ENCODE data around the gene C14orf132. TPM values are rescaled to one million over a fixed set of nuclear protein-coding genes. Genes with fewer than 3 reads are reported as not detected.
A peak's percentile ranks its signal among the peaks of the same experiment; 100 is the strongest.

C14orf132 gene
- total and polyA plus RNA-seq, 8 donors = 4.6 to 22.8 (median 11.6) TPM

DNA sequence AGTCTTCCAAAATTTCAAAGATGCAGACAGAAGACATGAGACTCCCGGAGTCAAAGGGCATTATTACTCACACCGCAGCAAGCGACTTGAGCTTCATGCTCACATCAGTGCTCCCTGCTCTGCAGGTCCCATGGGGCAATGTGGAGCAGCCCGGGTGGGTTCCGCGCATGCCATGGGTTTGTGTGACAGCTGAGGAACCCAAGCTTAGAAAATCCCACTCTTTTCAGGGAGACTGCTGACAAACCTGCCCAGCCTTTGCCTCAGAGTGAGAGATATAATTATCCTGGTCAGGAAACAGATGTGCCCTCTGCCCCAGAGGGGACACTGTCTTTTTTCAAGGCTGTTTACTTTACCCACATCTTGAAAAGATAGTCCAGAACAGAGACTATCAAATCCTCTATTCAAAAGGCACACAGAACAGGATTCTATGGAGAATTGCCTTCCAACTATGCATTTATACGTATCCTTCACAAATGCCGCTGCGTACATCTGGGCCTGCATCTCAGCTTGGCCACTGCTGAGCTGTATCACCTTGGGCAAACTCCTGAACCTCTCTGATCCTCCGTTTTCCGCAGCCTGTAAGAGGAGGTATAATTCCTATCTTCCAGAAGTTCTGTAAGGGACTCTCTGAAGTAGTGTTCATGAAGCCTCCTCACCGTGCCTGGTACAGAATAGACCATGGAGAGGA is 16.0 kb downstream of the C14orf132 start:
- Histone ChIP-seq H3K27ac (peak overlapping the region in 2 of 5 donors; percentile 72 to 88), H3K4me1 (peaks cover 7 to 33% (median 14%) of the 10 kb centered on the region in 4 donors)
- 82 to 90% (median 84%) methylated on average over 12 of the region's 12 CpGs for WGBS, 5 donors

DNA sequence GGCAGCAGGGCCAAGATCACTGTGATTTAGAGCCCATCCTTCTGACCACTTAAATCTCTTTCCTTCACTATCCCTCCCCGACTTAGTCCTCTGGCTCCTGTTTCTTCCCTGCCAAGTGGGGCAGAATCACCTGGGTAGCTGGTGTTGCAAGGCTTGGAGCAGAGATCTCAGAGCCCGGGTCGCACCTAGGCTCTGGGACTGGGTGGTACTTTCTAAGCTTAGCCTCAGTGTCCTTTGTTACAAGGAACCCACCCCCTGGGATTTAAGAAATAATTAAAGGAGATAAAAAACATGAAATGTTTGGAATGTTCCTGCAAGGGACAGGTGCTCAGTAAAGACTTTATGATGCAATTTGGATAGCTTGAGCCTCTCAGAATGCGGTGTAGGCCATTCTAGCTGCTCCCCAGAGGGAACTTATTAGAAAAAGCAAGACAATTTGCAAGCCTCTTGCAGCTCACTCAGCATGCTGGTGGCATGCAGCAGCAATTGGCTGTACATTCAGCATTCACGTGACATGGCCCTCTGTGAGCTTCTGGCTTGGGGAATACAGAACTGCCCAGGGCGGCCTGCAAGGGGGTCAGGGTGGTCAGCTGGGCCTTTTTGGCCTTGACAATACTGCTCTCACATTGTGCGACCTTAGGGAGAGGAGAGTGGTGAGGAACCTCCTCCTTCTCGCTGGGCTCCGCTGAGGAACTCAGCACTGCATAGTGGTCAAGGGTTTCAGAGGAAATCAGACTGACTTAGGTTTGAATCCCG is 16.8 kb downstream of the C14orf132 start:
- Histone ChIP-seq H3K4me3 (no peak overlapping the region), H3K27me3 (peaks cover 0 to 16% (median 0%) of the 10 kb centered on the region in 3 donors), H3K36me3 (no peaks in the 10 kb centered on the region), H3K27ac (peak overlapping the region in 1 of 5 donors; percentile 88), H3K9me3 (no peaks in the 10 kb centered on the region), H3K4me1 (peaks cover 7 to 34% (median 14%) of the 10 kb centered on the region in 4 donors)
- intact Hi-C loops (cut with DNase I; ENCODE audit: low total_unique reads) = no loop called here
- TF ChIP-seq POLR2A (IDR thresholded peaks at IDR 0.05) (no peak), EP300 (IDR thresholded peaks at IDR 0.05) (no peak), POLR2AphosphoS5 (IDR thresholded peaks at IDR 0.05) (no peak)
- TF ChIP-seq, protein P1, sequence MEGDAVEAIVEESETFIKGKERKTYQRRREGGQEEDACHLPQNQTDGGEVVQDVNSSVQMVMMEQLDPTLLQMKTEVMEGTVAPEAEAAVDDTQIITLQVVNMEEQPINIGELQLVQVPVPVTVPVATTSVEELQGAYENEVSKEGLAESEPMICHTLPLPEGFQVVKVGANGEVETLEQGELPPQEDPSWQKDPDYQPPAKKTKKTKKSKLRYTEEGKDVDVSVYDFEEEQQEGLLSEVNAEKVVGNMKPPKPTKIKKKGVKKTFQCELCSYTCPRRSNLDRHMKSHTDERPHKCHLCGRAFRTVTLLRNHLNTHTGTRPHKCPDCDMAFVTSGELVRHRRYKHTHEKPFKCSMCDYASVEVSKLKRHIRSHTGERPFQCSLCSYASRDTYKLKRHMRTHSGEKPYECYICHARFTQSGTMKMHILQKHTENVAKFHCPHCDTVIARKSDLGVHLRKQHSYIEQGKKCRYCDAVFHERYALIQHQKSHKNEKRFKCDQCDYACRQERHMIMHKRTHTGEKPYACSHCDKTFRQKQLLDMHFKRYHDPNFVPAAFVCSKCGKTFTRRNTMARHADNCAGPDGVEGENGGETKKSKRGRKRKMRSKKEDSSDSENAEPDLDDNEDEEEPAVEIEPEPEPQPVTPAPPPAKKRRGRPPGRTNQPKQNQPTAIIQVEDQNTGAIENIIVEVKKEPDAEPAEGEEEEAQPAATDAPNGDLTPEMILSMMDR (IDR thresholded peaks at IDR 0.05) = no peak
- 68 to 79% (median 72%) methylated on average over 10 of the region's 10 CpGs for WGBS, 5 donors
- peak in 1 of 2 donors; percentile 7 for DNase-seq

More for the DNA sequence above, 16.0 kb downstream of the C14orf132 start:
- Histone ChIP-seq H3K27me3 (peaks cover 0 to 16% (median 0%) of the 10 kb centered on the region in 3 donors), H3K9me3 (no peaks in the 10 kb centered on the region), H3K4me3 (no peak overlapping the region), H3K36me3 (no peaks in the 10 kb centered on the region)
- TF ChIP-seq POLR2AphosphoS5 (IDR thresholded peaks at IDR 0.05) = no peak
- TF ChIP-seq, protein P1 (IDR thresholded peaks at IDR 0.05) = no peak
- no peak for TF ChIP-seq EP300 (IDR thresholded peaks at IDR 0.05)
- no peak for TF ChIP-seq POLR2A (IDR thresholded peaks at IDR 0.05)
- DNase-seq = peak in 1 of 2 donors; percentile 1
- intact Hi-C loops (cut with DNase I; ENCODE audit: low total_unique reads) = no loop called here

DNA sequence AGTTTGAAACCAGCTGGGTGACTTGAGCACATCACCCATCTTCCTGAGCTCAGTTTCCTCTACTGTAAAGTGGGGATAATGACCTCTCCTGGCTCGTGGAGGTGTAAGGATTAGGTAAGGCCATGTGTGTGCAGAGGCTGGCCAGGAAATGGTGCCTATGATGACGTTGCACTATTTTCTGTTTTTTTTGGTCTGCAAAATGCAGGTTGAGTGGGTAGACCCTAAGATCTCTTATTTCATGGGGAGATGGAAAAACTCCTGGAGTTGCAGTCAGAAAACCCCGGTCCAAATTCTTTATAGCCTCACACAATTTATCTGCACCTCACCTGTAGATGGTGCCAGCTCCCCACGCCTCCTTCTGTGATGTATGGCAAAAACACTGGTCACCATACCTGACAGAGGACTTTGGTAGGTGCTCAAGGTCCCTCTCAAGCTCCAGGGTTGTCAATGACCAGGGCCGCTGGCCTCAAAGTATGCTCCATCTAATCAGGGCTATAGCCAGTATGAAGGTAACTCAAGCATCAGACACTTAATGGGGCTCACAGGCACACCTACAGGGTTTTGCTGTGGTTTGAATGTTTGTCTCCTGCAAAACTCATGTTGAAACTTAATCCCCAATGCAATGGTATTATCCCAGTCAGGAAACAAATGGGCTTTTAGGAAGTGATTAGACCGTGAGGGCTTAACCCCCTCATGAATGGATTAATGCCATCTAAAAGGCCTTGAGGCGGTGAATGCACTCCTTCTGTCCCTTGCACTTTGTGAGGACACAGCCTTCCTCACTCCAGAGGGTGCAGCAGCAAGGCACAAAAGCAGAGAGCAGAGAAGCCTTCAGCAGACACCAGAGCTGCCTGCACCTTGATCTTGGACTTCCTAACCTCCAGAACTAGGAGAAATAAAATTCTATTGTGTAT is 17.6 kb downstream of the C14orf132 start:
- peak; percentile 33 to 36 for DNase-seq
- Histone ChIP-seq H3K36me3 (no peaks in the 10 kb centered on the region), H3K4me1 (peaks cover 7 to 34% (median 14%) of the 10 kb centered on the region in 4 donors), H3K27ac (peak overlapping the region in 1 of 5 donors; percentile 88), H3K27me3 (peaks cover 0 to 16% (median 0%) of the 10 kb centered on the region in 3 donors), H3K4me3 (no peak overlapping the region), H3K9me3 (no peaks in the 10 kb centered on the region)
- 62 to 76% (median 72%) methylated on average over 6 to 7 of the region's 7 CpGs for WGBS, 5 donors
- no peak for TF ChIP-seq POLR2AphosphoS5 (IDR thresholded peaks at IDR 0.05)
- no peak for TF ChIP-seq POLR2A (IDR thresholded peaks at IDR 0.05)
- TF ChIP-seq EP300 (IDR thresholded peaks at IDR 0.05) = no peak
- TF ChIP-seq, protein P1 (IDR thresholded peaks at IDR 0.05) = no peak
- intact Hi-C loops (cut with DNase I; ENCODE audit: low total_unique reads) = no loop called here

DNA sequence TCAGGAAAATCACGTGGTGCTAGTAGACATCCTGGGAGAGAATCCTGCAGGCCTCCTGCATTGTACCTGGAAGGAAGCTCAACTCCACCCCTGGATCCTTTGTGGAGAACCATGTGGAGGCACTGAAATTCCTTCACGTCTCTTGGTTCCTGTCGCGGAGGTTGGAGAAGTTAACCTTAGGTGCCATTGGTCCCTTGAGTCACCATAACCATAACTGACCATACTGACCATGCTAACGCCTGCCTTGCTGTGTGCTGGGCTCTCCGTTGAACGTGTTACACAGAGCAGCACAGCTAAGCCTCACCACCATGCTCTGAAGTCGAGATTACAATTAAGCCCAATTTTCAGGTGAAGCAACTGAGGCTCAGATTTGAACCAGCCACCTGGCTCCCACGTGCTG is 18.6 kb downstream of the C14orf132 start:
- peaks cover 0 to 16% (median 0%) of the 10 kb centered on the region in 3 donors for H3K27me3 ChIP-seq
- intact Hi-C loops (cut with DNase I; ENCODE audit: low total_unique reads) = no loop called here
- no peak for TF ChIP-seq POLR2AphosphoS5 (IDR thresholded peaks at IDR 0.05)
- TF ChIP-seq POLR2A (IDR thresholded peaks at IDR 0.05) = no peak
- TF ChIP-seq, protein P1 (IDR thresholded peaks at IDR 0.05) = no peak
- TF ChIP-seq EP300 (IDR thresholded peaks at IDR 0.05) = no peak
- no peak overlapping the region for H3K27ac ChIP-seq
- WGBS, 5 donors = 83 to 85% (median 83%) methylated on average over 8 to 9 of the region's 9 CpGs
- H3K9me3 ChIP-seq = no peaks in the 10 kb centered on the region
- peaks cover 7 to 34% (median 14%) of the 10 kb centered on the region in 4 donors for H3K4me1 ChIP-seq
- H3K36me3 ChIP-seq = no peaks in the 10 kb centered on the region
- no peak overlapping the region for H3K4me3 ChIP-seq
- peak in 1 of 2 donors; percentile 3 for DNase-seq
